A549 (cell line): ENCODE results near the gene SMC1A.

ENCODE experiments used
- CTCF ChIP-seq: fragments of >200 bp; sonication (Bioruptor Twin); formaldehyde crosslinking; IDR thresholded peaks from 3 replicates; pipeline ENCODE4 v1.5.1; 2016
- EP300 ChIP-seq, 2 experiments: fragments of >200 bp; sonication (Bioruptor Twin); formaldehyde crosslinking; IDR thresholded peaks; 2 replicates in 1 of 2; 3 replicates in 1 of 2; pipeline ENCODE4 v1.6.1; 2016 to 2017
- HDAC2 ChIP-seq: fragments of 200-600 bp; sonication (generic); IDR thresholded peaks from 2 replicates; pipeline ENCODE4 v1.6.1; 2016
- MYC ChIP-seq: IDR thresholded peaks from 2 replicates; pipeline ENCODE4 v1.6.1; 2012; ENCODE audit warnings: mild to moderate bottlenecking, inconsistent platforms, low read length, improper control_type of control experiment, borderline replicate concordance
- PBX3 ChIP-seq: IDR thresholded peaks from 2 replicates; pipeline ENCODE4 v1.6.1; 2012
- PHF8 ChIP-seq: fragments of 200-600 bp; sonication (generic); IDR thresholded peaks from 2 replicates; pipeline ENCODE4 v1.6.1; 2016; ENCODE audit warnings: low read depth, mild to moderate bottlenecking, antibody characterized with exemption, moderate library complexity, borderline replicate concordance
- POLR2A ChIP-seq: IDR thresholded peaks from 2 replicates; pipeline ENCODE4 v1.6.1; 2012; ENCODE audit warnings: mild to moderate bottlenecking, low read length
- POLR2AphosphoS2 ChIP-seq: conservative IDR thresholded peaks from 2 replicates; pipeline ENCODE4 v1.6.1; 2012; ENCODE audit warnings: low read length, improper control_type of control experiment, inconsistent platforms
- RAD21 ChIP-seq, 2 experiments: fragments of >200 bp in 1 of 2; sonication (Bioruptor Twin) in 1 of 2; formaldehyde crosslinking in 1 of 2; IDR thresholded peaks in 1 of 2; conservative IDR thresholded peaks in 1 of 2; 2 replicates in 1 of 2; 3 replicates in 1 of 2; pipeline ENCODE4 v1.6.1; 2012 to 2018; ENCODE audit warnings: inconsistent platforms in 1 of 2
- RCOR1 ChIP-seq: fragments of 150-350 bp; IDR thresholded peaks from 2 replicates; pipeline ENCODE4 v1.6.1; 2014; ENCODE audit warnings: antibody characterized with exemption, low read length, low read depth
- REST ChIP-seq: fragments of 200-600 bp; sonication (generic); IDR thresholded peaks from 2 replicates; pipeline ENCODE4 v1.6.1; 2016; ENCODE audit warnings: antibody characterized with exemption, mild to moderate bottlenecking, moderate library complexity
- RFX5 ChIP-seq: fragments of 450-650 bp; IDR thresholded peaks from 2 replicates; pipeline ENCODE4 v1.7.1; 2014; ENCODE audit warnings: antibody characterized with exemption, mild to moderate bottlenecking, moderate library complexity
- SMC3 ChIP-seq: fragments of >200 bp; sonication (Bioruptor Twin); formaldehyde crosslinking; IDR thresholded peaks from 3 replicates; pipeline ENCODE4 v1.6.1; 2018; ENCODE audit warnings: inconsistent platforms
- SREBF2 ChIP-seq: fragments of 450-650 bp; IDR thresholded peaks from 2 replicates; pipeline ENCODE4 v1.6.1; 2014; ENCODE audit warnings: mild to moderate bottlenecking, moderate library complexity

- TF ChIP-seq RAD21 (conservative IDR thresholded peaks at IDR 0.05 in 1 of 2, IDR thresholded peaks at IDR 0.05 in 1 of 2) = no peak
- TF ChIP-seq CTCF = no peak
- TF ChIP-seq RFX5 = no peak
- TF ChIP-seq SREBF2 = no peak
- no peak for TF ChIP-seq POLR2A
- no peak for TF ChIP-seq EP300 (IDR thresholded peaks at IDR 0.05)
- no peak for TF ChIP-seq PBX3
- TF ChIP-seq HDAC2 = no peak
- TF ChIP-seq RCOR1 = no peak
- no peak for TF ChIP-seq SMC3
- TF ChIP-seq POLR2AphosphoS2 = no peak
- TF ChIP-seq MYC = no peak
- TF ChIP-seq REST = no peak
- TF ChIP-seq PHF8 = no peak
Observed at GRCh38 chrX:53333853-53334252, 88.6 kb downstream of the SMC1A start.
